ENCODE results near the gene KIF3C. TPM values are rescaled to one million over a fixed set of nuclear protein-coding genes. Genes with fewer than 3 reads are reported as not detected.

Gene KIF3C
- total RNA-seq, 2 donors from 2014 or later: 4.0 to 4.2 TPM

- intact Hi-C loops (cut with DNase I): no loop called here
- no peaks in the 10 kb centered on the region for H3K9me3 ChIP-seq
- H3K4me3 ChIP-seq: peak overlapping the region; percentile 90
- no peaks in the 10 kb centered on the region for H3K36me3 ChIP-seq
- H3K27me3 ChIP-seq: no peaks in the 10 kb centered on the region
- H3K27ac ChIP-seq: peak overlapping the region; percentile 97
- DNase-seq: peak; percentile 69
- H3K4me1 ChIP-seq: peaks cover 10% of the 10 kb centered on the region
- peak overlapping the region; percentile 82 to 95 for H3K9ac ChIP-seq (ENCODE audit: low read depth in 2 of 2, low read length in 2 of 2)
- TF ChIP-seq, protein P1, sequence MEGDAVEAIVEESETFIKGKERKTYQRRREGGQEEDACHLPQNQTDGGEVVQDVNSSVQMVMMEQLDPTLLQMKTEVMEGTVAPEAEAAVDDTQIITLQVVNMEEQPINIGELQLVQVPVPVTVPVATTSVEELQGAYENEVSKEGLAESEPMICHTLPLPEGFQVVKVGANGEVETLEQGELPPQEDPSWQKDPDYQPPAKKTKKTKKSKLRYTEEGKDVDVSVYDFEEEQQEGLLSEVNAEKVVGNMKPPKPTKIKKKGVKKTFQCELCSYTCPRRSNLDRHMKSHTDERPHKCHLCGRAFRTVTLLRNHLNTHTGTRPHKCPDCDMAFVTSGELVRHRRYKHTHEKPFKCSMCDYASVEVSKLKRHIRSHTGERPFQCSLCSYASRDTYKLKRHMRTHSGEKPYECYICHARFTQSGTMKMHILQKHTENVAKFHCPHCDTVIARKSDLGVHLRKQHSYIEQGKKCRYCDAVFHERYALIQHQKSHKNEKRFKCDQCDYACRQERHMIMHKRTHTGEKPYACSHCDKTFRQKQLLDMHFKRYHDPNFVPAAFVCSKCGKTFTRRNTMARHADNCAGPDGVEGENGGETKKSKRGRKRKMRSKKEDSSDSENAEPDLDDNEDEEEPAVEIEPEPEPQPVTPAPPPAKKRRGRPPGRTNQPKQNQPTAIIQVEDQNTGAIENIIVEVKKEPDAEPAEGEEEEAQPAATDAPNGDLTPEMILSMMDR (IDR thresholded peaks at IDR 0.05): no peak
Observed at GRCh38 chr2:25877431-25878360, 104.6 kb downstream of the KIF3C start.

Other genes with a start within 250 kb of the KIF3C start
- gene ASXL2, start 104.0 kb downstream of the KIF3C start, total RNA-seq: 10 to 100 TPM; 28.6 to 32.7 TPM
- 100 to 1,000 TPM; 195 to 206 TPM for gene RAB10, start 51.6 kb upstream of the KIF3C start, total RNA-seq
- gene GAREM2, start 190.6 kb upstream of the KIF3C start, total RNA-seq: 1 to 10 TPM; 2.4 to 3.9 TPM

Data from colonic mucosa (tissue), 4 donors.